MCF 10A (cell line): ENCODE measurements around the gene TGFBR3. TPM values are rescaled to one million over a fixed set of nuclear protein-coding genes. Genes with fewer than 3 reads are reported as not detected.
A peak's percentile ranks its signal among the peaks of the same experiment; 100 is the strongest.

Source experiments
- BruUV-seq: library from RNA; stranded (reverse); fragments of 400-500 nt; replicated peaks from 2 replicates; lab custom pipeline; 2021; lab: Mats Ljungman, UMichigan
- CTCF ChIA-PET: fragments of 300-600 bp; sonication (Branson Sonifier 250); formaldehyde crosslinking; extraction: SDS; loops from one replicate; lab custom pipeline; 2021; ENCODE audit warnings: antibody characterized with exemption, inconsistent platforms; lab: Yijun Ruan, JAX
- POLR2A ChIA-PET: fragments of 300-600, 350-650 bp; sonication (Branson Sonifier 250); formaldehyde crosslinking; extraction: SDS; loops from one replicate; lab custom pipeline; 2020; ENCODE audit warnings: antibody characterized with exemption, inconsistent platforms; lab: Yijun Ruan, JAX
- DNase-seq: peaks from one replicate; pipeline ENCODE4 v3.0.0-alpha.2; 2018; ENCODE audit not compliant: unreplicated experiment
- H3K27ac Mint-ChIP-seq: one replicate; pipeline ENCODE4 v1.8.0; 2022; ENCODE audit warnings: mild to moderate bottlenecking, low read depth, mixed read lengths; ENCODE audit not compliant: unreplicated experiment
- H3K27me3 Mint-ChIP-seq: one replicate; pipeline ENCODE4 v1.8.0; 2022; ENCODE audit warnings: mixed read lengths; ENCODE audit not compliant: insufficient read depth, unreplicated experiment
- H3K36me3 Mint-ChIP-seq: one replicate; pipeline ENCODE4 v1.8.0; 2022; ENCODE audit warnings: mild to moderate bottlenecking, moderate library complexity, mixed read lengths; ENCODE audit not compliant: insufficient read depth, unreplicated experiment
- H3K4me1 Mint-ChIP-seq: one replicate; pipeline ENCODE4 v1.8.0; 2022; ENCODE audit warnings: mixed read lengths; ENCODE audit not compliant: insufficient read depth, unreplicated experiment
- H3K4me3 Mint-ChIP-seq: one replicate; pipeline ENCODE4 v1.8.0; 2022; ENCODE audit warnings: mild to moderate bottlenecking, moderate library complexity, mixed read lengths; ENCODE audit not compliant: unreplicated experiment
- H3K9me3 Mint-ChIP-seq: one replicate; pipeline ENCODE4 v1.8.0; 2022; ENCODE audit warnings: mixed read lengths; ENCODE audit not compliant: unreplicated experiment
- intact Hi-C: fragments of 100-400 bp; cut with micrococcal nuclease; formaldehyde crosslinking; loops from 2 replicates; pipeline ENCODE4 v1.14.1; 2022
- total RNA-seq: library from RNA; stranded (reverse); gene quantifications from 2 replicates; pipeline ENCODE4 v1.2.3, GENCODE V29; 2022
- TF ChIP-seq, protein P1 (sequence below): fragments of 200-600 bp; IDR thresholded peaks from one replicate; pipeline ENCODE4 v1.8.0; 2022; ENCODE audit warnings: antibody characterized with exemption, mild to moderate bottlenecking; ENCODE audit not compliant: unreplicated experiment

TGFBR3 gene
- total RNA-seq, 1 experiment from 2014 or later, result 12.0 TPM

DNA sequence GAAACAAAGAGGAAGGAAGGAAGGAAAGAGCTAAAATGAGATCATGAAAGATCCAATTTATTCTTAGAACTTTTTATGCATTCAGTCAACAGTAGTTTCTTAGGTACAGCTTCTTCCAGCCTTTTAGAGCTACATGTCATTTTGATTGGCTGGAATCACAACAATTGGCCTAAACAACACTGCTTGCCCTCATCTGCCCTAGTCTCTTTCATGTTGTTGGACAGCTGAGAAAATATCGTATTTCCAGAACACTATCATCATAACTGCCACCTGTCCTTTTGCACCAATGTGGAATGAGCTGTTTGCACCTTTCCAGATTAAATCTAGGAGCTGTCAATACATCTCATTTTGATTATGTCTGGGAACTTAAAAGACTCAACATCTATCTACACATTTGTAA is 161.7 kb downstream of the TGFBR3 start:
- TF ChIP-seq, protein P1, sequence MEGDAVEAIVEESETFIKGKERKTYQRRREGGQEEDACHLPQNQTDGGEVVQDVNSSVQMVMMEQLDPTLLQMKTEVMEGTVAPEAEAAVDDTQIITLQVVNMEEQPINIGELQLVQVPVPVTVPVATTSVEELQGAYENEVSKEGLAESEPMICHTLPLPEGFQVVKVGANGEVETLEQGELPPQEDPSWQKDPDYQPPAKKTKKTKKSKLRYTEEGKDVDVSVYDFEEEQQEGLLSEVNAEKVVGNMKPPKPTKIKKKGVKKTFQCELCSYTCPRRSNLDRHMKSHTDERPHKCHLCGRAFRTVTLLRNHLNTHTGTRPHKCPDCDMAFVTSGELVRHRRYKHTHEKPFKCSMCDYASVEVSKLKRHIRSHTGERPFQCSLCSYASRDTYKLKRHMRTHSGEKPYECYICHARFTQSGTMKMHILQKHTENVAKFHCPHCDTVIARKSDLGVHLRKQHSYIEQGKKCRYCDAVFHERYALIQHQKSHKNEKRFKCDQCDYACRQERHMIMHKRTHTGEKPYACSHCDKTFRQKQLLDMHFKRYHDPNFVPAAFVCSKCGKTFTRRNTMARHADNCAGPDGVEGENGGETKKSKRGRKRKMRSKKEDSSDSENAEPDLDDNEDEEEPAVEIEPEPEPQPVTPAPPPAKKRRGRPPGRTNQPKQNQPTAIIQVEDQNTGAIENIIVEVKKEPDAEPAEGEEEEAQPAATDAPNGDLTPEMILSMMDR, result no peak
- H3K4me3 Mint-ChIP-seq, result no peak overlapping the region
- peaks cover 19% of the 10 kb centered on the region for H3K4me1 Mint-ChIP-seq
- no peaks in the 10 kb centered on the region for H3K9me3 Mint-ChIP-seq
- no peak for DNase-seq
- intact Hi-C loops, result no loop called here
- no peaks in the 10 kb centered on the region for H3K27me3 Mint-ChIP-seq
- peak overlapping the region; percentile 82 for H3K27ac Mint-ChIP-seq
- H3K36me3 Mint-ChIP-seq, result peaks cover 74% of the 10 kb centered on the region
- ChIA-PET CTCF (interaction anchor here (0.7 to 1.7 kb wide), 6 partner anchors 8 to 204 kb away, joined by 3 to 5 read pairs (median 4); partner anchors contain the start of gene TGFBR3), POLR2A (interaction anchor here (0.6 to 2.4 kb wide), 7 partner anchors 12 to 186 kb away, joined by 3 to 11 read pairs (median 4); no protein-coding TSS in a partner anchor)
- no TSS peak for BruUV-seq

DNA sequence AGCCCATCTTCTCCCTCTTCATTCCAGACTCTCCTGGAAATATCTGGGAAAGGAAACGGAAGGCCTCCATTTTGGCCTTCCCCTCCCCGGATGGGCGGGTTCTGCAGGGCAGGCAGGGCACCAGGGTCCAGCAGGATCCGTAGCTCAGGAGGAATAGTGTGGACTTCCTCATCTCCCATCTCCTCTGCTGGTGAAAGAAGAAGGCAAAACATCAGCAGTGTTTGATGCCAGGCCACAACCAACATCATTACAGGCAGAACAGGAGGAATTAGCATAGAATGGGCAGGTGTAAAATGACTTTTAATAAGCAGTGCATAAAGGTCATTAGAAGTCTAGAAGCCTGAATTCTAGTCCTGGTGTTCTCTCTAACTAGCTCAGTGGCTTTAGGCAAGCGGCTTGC is 165.9 kb downstream of the TGFBR3 start:
- Mint-ChIP-seq H3K27ac (no peak overlapping the region), H3K4me1 (peaks cover 3% of the 10 kb centered on the region), H3K36me3 (peaks cover 79% of the 10 kb centered on the region), H3K9me3 (no peaks in the 10 kb centered on the region), H3K4me3 (no peak overlapping the region), H3K27me3 (no peaks in the 10 kb centered on the region)
- TF ChIP-seq, protein P1, result no peak
- BruUV-seq, result no TSS peak
- ChIA-PET CTCF (interaction anchor here (0.6 kb wide), 2 partner anchors 13 to 102 kb away, joined by 3 to 4 read pairs; no protein-coding TSS in a partner anchor), POLR2A (interaction anchor here (0.8 to 1.0 kb wide), 2 partner anchors 112 to 143 kb away, joined by 3 read pairs; no protein-coding TSS in a partner anchor)
- intact Hi-C loops, result no loop called here
- no peak for DNase-seq

DNA sequence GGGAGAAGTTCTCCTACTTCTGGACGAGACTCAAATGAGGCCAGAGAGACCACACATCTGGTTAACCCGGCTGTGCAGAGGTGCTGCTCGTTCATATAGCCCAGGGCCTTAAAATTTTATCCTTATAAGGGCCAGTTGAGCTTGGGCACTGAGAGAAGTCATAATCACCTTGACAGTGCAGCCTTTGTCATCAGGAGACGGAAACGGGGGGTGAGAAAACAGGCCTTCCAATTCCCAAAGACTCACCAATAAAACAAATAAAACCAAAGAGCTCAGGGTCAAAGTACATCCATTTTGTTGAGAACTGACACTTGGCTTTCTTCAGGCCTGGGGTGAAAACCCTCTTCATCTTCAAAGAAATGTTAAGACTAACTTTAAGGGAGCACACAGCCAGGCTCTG is 167.1 kb downstream of the TGFBR3 start:
- Mint-ChIP-seq H3K27me3 (no peaks in the 10 kb centered on the region), H3K27ac (no peak overlapping the region), H3K36me3 (peaks cover 81% of the 10 kb centered on the region), H3K4me1 (no peaks in the 10 kb centered on the region), H3K9me3 (no peaks in the 10 kb centered on the region), H3K4me3 (no peak overlapping the region)
- CTCF ChIA-PET, result no interaction called here
- no TSS peak for BruUV-seq
- POLR2A ChIA-PET, result no interaction called here
- no peak for DNase-seq
- TF ChIP-seq, protein P1, result no peak
- intact Hi-C loops, result no loop called here

DNA sequence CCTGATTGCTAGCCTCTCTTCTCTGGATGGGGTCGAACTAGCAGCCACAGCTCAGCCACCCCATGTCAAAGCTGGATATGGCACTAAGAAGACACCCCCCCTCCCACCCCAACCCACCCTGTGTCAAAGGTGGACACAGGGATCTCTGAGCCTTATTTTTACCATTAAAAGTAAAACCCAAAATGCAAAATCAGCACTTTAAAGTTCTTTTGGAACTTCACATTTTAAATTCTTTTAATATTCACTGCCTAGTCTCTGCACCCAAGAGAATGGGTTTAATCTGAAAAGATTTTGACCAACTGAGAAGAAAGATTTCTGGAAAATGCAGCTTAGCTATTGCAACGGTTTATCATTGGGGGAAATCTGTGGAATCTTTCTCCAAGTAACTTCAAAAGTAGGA is 167.6 kb downstream of the TGFBR3 start:
- Mint-ChIP-seq H3K4me3 (no peak overlapping the region), H3K4me1 (no peaks in the 10 kb centered on the region), H3K9me3 (no peaks in the 10 kb centered on the region), H3K36me3 (peaks cover 79% of the 10 kb centered on the region), H3K27me3 (no peaks in the 10 kb centered on the region), H3K27ac (no peak overlapping the region)
- BruUV-seq, result no TSS peak
- intact Hi-C loops, result no loop called here
- CTCF ChIA-PET, result no interaction called here
- no peak for DNase-seq
- TF ChIP-seq, protein P1, result no peak
- POLR2A ChIA-PET, result no interaction called here
